ENCODE results near the gene TNNC2.

DNA sequence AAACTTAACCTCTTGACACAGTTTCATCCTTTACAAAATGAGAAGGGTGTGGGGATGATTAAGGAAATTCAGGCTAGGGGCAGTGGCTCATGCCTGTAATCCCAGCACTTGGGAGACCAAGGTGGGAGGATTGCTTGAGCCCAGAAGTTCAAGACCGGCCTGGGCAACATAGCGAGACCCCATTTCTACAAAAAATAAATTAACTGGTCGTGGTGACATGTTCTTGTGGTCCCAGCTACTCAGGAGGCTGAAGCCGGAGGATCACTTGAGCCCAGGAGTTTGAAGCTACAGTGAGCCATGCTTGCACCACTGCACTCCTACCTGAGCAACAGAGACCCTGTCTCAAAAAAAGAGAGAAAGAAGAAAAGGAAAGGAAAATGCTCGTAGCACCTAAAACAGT, 39.3 kb upstream of the TNNC2 start:
- TF ChIP-seq, protein P1, sequence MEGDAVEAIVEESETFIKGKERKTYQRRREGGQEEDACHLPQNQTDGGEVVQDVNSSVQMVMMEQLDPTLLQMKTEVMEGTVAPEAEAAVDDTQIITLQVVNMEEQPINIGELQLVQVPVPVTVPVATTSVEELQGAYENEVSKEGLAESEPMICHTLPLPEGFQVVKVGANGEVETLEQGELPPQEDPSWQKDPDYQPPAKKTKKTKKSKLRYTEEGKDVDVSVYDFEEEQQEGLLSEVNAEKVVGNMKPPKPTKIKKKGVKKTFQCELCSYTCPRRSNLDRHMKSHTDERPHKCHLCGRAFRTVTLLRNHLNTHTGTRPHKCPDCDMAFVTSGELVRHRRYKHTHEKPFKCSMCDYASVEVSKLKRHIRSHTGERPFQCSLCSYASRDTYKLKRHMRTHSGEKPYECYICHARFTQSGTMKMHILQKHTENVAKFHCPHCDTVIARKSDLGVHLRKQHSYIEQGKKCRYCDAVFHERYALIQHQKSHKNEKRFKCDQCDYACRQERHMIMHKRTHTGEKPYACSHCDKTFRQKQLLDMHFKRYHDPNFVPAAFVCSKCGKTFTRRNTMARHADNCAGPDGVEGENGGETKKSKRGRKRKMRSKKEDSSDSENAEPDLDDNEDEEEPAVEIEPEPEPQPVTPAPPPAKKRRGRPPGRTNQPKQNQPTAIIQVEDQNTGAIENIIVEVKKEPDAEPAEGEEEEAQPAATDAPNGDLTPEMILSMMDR (IDR thresholded peaks at IDR 0.05; ENCODE audit: low read depth, low read length): no peak
- no peak for TF ChIP-seq MAX (IDR thresholded peaks at IDR 0.05; ENCODE audit: low read depth, low read length)
- TF ChIP-seq MYC (IDR thresholded peaks at IDR 0.05; ENCODE audit: low read depth, low read length): no peak
